Osteocyte (in vitro differentiated cells): ENCODE measurements around the gene ACYP2. TPM values are rescaled to one million over a fixed set of nuclear protein-coding genes. Genes with fewer than 3 reads are reported as not detected.

Experiments
- DNase-seq: peaks from one replicate; pipeline ENCODE4 v3.0.0; 2021; ENCODE audit warnings: mixed read lengths; ENCODE audit not compliant: unreplicated experiment; ENCODE audit errors: extremely low spot score
- H3K27ac Mint-ChIP-seq: one replicate; pipeline ENCODE4 v1.8.0; 2021; ENCODE audit warnings: mild to moderate bottlenecking, mixed read lengths; ENCODE audit not compliant: unreplicated experiment
- H3K27me3 Mint-ChIP-seq: one replicate; pipeline ENCODE4 v1.8.0; 2021; ENCODE audit warnings: mixed read lengths; ENCODE audit not compliant: unreplicated experiment
- H3K36me3 Mint-ChIP-seq: one replicate; pipeline ENCODE4 v1.8.0; 2021; ENCODE audit warnings: mixed read lengths; ENCODE audit not compliant: unreplicated experiment
- H3K4me1 Mint-ChIP-seq: one replicate; pipeline ENCODE4 v1.8.0; 2021; ENCODE audit warnings: mixed read lengths; ENCODE audit not compliant: unreplicated experiment
- H3K4me3 Mint-ChIP-seq: one replicate; pipeline ENCODE4 v1.8.0; 2021; ENCODE audit warnings: mild to moderate bottlenecking, moderate library complexity, mixed read lengths; ENCODE audit not compliant: unreplicated experiment
- H3K9me3 Mint-ChIP-seq: one replicate; pipeline ENCODE4 v1.8.0; 2021; ENCODE audit warnings: mixed read lengths; ENCODE audit not compliant: unreplicated experiment
- total RNA-seq: library from RNA; stranded (reverse); gene quantifications from 2 replicates; pipeline ENCODE4 v1.2.1, GENCODE V29; 2021
- TF ChIP-seq, protein P1 (sequence below): fragments of 200-600 bp; sonication (generic); IDR thresholded peaks from 2 replicates; pipeline ENCODE4 v1.5.0; 2021; ENCODE audit warnings: antibody characterized with exemption, mild to moderate bottlenecking, moderate library complexity

Gene ACYP2
- total RNA-seq, 1 donor from 2014 or later, result 10.4 TPM

DNA sequence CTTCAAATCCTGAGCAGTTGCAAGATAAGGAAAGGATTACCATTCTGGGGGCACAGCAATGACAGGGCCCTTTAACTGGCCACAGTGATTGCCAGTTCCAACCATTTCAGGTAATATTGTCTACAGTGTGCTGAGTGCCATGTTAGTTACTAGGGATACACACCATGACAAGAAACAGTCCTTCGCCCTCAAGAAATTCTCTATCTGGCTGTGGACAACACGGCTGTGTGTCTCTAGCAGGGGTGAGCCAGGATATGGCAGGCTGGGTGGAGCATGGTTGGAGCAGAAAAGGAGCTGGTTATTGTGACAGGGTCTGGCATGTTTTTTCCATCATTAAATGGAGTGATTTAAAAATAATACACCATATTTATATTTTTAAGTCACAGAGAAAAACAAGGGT lies 109.6 kb downstream of the ACYP2 start:
- no peak overlapping the region for H3K4me3 Mint-ChIP-seq
- no peaks in the 10 kb centered on the region for H3K36me3 Mint-ChIP-seq
- H3K27ac Mint-ChIP-seq, result no peak overlapping the region
- TF ChIP-seq, protein P1, sequence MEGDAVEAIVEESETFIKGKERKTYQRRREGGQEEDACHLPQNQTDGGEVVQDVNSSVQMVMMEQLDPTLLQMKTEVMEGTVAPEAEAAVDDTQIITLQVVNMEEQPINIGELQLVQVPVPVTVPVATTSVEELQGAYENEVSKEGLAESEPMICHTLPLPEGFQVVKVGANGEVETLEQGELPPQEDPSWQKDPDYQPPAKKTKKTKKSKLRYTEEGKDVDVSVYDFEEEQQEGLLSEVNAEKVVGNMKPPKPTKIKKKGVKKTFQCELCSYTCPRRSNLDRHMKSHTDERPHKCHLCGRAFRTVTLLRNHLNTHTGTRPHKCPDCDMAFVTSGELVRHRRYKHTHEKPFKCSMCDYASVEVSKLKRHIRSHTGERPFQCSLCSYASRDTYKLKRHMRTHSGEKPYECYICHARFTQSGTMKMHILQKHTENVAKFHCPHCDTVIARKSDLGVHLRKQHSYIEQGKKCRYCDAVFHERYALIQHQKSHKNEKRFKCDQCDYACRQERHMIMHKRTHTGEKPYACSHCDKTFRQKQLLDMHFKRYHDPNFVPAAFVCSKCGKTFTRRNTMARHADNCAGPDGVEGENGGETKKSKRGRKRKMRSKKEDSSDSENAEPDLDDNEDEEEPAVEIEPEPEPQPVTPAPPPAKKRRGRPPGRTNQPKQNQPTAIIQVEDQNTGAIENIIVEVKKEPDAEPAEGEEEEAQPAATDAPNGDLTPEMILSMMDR, result no peak
- H3K4me1 Mint-ChIP-seq, result peaks cover 20% of the 10 kb centered on the region
- no peak for DNase-seq
- H3K27me3 Mint-ChIP-seq, result no peaks in the 10 kb centered on the region
- no peaks in the 10 kb centered on the region for H3K9me3 Mint-ChIP-seq

DNA sequence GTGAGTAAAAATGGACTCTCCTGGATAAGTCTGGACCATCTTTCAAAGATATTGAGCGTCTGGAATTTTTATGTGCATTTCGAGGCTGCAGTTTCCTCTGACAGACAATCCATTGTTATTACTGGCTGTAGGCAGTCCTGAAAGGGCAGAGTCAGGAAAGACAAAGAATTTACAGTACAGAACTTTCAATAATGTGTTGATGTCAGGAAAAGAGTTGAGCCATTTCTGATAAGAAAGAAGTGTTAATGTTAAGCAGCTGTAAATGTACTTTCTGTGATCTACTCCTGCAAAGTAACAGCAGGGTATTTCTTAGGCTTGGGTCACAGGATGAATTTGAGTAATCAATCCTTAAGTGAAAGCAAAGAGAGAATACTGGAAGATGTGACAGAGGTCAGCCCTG lies 110.8 kb downstream of the ACYP2 start:
- no peak for DNase-seq
- Mint-ChIP-seq H3K36me3 (no peaks in the 10 kb centered on the region), H3K4me1 (peaks cover 20% of the 10 kb centered on the region), H3K4me3 (no peak overlapping the region), H3K9me3 (no peaks in the 10 kb centered on the region), H3K27ac (peak overlapping the region; percentile 39), H3K27me3 (no peaks in the 10 kb centered on the region)
- TF ChIP-seq, protein P1, result no peak

DNA sequence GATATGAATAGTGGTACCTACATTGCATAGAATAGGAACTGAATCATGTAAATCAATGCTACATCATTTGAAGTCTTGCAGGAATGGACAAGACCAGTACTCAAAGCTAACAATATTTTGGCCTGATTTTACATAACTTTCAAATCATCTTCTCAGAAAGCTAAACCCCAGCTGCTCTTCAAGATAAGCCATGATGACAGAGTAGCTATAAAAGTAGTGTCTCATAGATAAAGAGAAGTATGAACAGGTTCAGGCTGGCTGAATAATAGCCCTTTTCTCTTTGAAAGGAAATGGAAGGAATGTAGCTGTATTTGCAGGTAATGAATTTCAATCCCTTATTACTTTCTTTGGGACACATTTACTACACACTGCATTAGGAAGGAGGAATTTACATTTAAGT lies 112.4 kb downstream of the ACYP2 start:
- no peaks in the 10 kb centered on the region for H3K27me3 Mint-ChIP-seq
- peaks cover 20% of the 10 kb centered on the region for H3K4me1 Mint-ChIP-seq
- TF ChIP-seq, protein P1, result no peak
- H3K9me3 Mint-ChIP-seq, result no peaks in the 10 kb centered on the region
- no peak overlapping the region for H3K27ac Mint-ChIP-seq
- H3K36me3 Mint-ChIP-seq, result no peaks in the 10 kb centered on the region
- no peak overlapping the region for H3K4me3 Mint-ChIP-seq
- no peak for DNase-seq

DNA sequence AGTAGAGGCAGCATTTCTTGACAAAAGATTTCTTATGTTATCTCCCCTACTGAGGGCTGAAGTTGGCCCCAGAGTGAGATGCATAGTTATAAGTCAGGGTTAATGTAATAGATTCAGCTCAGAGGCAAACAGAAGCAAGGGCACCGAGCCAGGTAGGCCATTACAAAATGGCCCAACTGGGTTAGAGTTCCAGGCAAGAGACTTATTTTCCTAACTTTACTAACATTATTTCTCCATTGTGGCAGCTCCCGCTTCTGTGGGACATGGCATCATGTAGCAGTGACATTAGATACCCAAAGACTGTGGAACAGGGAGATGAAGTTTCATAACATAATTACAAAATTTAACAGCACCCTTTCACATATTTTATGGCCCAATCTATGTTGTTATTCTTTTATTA lies 113.5 kb downstream of the ACYP2 start:
- H3K4me3 Mint-ChIP-seq, result no peak overlapping the region

DNA sequence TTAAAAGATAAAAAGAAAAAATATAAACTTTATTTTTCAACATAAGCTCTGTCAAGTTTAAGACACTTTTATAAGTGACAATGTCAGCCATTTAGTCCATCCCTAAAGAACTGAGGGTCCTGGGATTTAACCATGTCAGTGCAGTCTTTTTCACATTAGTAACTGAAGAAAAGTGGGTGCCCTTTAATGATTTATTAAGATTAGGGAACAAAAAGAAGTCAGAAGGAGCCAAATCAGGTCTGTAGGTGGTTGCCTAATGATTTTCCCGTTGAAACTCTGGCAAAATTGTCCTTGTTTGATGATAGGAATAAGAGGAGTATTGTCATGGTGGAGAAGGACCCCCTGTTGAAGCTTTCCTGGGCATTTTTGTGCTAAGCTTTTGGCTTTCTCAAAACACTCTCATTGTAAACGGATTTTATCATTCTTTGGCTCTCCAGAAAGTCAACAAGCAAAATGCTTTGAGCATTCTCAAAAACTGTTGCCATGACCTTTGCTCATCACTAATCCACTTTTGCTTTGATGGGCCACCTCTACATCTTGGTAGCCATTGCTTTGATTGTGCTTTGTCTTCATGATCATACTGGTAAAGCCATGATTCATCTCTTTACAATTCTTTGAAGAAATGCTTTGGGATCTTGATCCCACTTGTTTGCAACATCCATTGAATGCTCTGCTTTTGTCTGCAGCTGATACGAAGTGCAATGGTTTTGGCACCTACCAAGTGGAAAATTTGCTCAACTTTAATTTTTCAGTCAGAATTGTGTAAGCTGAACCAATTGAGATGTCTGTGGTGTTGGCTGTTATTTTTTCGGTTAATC lies 118.6 kb downstream of the ACYP2 start:
- H3K4me1 Mint-ChIP-seq, result peaks cover 6% of the 10 kb centered on the region
- DNase-seq, result no peak
- no peaks in the 10 kb centered on the region for H3K36me3 Mint-ChIP-seq
- H3K27me3 Mint-ChIP-seq, result peaks cover 6% of the 10 kb centered on the region
- H3K4me3 Mint-ChIP-seq, result no peak overlapping the region
- H3K9me3 Mint-ChIP-seq, result peaks cover 18% of the 10 kb centered on the region
- H3K27ac Mint-ChIP-seq, result no peak overlapping the region
- TF ChIP-seq, protein P1, result no peak

More for the DNA sequence above, 113.5 kb downstream of the ACYP2 start:
- Mint-ChIP-seq H3K36me3 (no peaks in the 10 kb centered on the region), H3K27me3 (no peaks in the 10 kb centered on the region), H3K9me3 (no peaks in the 10 kb centered on the region), H3K4me1 (peaks cover 20% of the 10 kb centered on the region), H3K27ac (no peak overlapping the region)
- TF ChIP-seq, protein P1, result no peak
- no peak for DNase-seq
